ENCODE results near the gene UNC45A.
A peak's percentile ranks its signal among the peaks of the same experiment; 100 is the strongest.

Gene UNC45A

DNA sequence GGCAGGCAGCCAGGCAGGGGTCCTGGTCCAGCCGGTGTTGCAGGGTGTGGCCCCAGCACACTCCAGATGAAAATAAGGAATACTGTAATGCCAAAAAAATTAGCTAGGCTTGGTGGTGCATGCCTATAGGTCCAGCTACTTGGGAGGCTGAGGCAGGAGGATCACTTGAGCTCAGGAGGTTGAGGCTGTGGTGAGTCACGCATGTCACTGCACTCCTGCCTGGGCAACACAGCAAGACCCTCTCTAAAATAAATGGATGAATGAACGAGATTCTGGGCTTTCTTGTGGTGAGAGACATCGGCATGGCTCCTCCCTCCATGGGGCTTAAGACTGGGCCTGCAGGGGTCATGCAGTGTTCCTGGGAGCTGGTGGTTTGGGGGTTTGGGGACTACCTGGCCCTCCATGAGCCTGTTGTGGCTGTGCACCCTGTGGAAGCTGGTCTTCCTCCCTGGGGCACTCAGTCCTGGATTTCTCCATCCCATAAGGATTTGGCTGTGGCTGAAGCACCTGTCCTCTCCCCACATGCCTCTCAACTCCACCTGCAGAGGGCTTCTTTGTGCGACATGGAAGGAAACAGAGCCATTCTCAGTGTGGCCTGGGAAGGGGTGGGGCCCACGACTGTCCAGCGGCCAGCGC lies 12.0 kb downstream of the UNC45A start:
- no peak for DNase-seq

DNA sequence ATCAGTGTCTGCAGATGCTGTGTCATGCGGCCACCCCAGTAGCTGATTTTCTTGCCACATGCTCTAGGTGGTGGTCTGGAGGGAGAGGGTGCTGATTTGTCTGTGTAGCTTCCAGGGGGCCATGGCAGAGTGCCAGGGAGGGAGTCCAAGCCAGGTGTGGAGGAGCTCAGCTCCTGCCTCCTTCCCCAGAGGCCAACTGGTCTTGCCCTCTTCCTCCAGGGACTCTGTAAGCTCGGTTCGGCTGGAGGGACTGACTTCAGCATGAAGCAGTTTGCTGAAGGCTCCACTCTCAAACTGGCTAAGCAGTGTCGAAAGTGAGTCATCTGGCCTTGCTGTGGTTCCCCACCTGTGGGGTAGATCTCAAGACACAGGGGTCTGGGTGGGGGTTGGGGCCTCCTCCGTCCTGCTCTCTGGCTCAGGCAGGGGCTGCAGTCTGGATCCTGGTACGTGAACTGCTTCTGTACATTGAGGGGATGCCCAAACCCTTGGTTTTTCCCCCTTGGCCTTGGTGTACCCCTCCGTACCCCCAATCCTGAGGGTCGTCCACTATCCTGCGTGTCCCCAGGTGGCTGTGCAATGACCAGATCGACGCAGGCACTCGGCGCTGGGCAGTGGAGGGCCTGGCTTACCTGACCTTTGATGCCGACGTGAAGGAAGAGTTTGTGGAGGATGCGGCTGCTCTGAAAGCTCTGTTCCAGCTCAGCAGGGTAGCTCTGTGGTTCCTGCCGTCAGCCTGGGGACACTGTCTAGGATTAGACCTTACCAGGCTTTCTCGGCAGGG lies 12.7 kb downstream of the UNC45A start:
- DNase-seq: no peak

DNA sequence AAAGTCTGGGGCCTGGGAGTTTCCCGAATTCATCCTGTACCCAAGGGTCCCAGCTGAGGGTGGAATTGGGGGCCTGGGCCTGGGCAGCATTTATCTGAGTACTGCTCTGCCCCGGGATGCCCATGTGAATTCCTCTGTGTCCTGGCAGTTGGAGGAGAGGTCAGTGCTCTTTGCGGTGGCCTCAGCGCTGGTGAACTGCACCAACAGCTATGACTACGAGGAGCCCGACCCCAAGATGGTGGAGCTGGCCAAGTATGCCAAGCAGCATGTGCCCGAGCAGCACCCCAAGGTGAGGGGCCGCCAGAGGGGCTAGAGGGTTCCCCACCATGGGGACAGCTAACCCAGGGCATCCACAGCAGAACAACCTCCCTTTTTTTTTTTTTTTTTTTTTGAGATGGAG lies 13.4 kb downstream of the UNC45A start:
- no peak for DNase-seq

DNA sequence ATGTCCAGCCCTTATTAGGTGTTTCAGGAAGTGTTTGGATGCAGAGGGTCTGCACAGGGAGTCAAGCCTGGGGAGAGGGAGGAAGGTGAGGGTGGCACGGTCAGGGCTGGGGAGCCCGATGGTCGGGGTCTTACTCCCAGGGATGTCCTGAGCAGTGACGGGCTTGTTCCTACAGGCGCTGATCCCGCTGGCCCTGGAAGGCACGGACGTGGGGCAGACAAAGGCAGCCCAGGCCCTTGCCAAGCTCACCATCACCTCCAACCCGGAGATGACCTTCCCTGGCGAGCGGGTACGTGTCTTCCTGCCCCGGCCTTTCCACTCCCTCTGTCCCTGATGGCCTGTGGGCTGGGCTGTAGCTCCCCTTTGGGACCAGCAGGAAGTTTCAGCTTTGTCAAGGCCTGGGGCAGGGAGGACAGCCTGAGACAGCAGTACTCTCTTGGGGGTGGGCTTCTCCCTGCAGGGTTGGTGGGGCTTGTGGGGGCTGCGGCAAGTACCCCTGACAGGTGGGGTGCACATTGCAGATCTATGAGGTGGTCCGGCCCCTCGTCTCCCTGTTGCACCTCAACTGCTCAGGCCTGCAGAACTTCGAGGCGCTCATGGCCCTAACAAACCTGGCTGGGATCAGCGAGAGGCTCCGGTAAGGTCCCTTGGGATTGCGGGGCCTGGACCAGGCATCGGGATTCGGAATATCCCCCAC lies 15.0 kb downstream of the UNC45A start:
- no peak for DNase-seq

DNA sequence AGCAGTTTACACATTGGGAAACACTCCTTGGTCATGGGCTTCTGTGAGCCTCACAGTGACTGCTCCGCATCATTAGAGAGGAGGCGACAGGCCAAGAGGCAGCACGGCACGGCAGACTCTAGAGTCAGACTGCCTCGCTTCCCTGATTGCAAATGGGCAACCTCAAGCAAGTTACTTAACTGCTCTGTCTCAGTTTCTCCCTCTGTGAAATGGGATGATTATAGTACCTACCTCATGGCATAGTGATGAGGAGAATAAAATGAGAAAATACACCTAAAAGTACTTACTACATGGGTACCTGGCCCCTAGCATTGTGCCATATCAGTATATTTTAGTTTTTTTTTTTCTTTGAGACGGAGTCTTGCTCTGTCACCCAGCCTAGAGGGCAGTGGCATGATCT lies 15.6 kb downstream of the UNC45A start:
- DNase-seq: no peak

DNA sequence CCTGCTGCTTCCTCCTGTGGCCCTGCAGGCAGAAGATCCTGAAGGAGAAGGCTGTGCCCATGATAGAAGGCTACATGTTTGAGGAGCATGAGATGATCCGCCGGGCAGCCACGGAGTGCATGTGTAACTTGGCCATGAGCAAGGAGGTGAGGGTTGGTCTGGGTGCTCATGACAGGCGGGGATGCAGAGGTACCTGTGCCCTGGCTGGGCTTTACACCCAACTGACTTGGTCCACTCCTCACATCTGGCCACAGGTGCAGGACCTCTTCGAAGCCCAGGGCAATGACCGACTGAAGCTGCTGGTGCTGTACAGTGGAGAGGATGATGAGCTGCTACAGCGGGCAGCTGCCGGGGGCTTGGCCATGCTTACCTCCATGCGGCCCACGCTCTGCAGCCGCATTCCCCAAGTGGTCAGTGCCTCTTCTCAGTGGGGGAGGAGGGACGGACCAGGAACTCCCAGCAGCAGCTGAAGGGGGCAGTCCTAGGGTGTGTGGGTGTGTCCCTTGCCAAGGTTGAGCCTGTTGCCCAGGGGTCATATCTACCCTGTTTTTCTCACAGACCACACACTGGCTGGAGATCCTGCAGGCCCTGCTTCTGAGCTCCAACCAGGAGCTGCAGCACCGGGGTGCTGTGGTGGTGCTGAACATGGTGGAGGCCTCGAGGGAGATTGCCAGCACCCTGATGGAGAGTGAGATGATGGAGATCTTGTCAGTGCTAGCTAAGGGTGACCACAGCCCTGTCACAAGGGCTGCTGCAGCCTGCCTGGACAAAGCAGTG lies 18.0 kb downstream of the UNC45A start:
- no peak for DNase-seq

DNA sequence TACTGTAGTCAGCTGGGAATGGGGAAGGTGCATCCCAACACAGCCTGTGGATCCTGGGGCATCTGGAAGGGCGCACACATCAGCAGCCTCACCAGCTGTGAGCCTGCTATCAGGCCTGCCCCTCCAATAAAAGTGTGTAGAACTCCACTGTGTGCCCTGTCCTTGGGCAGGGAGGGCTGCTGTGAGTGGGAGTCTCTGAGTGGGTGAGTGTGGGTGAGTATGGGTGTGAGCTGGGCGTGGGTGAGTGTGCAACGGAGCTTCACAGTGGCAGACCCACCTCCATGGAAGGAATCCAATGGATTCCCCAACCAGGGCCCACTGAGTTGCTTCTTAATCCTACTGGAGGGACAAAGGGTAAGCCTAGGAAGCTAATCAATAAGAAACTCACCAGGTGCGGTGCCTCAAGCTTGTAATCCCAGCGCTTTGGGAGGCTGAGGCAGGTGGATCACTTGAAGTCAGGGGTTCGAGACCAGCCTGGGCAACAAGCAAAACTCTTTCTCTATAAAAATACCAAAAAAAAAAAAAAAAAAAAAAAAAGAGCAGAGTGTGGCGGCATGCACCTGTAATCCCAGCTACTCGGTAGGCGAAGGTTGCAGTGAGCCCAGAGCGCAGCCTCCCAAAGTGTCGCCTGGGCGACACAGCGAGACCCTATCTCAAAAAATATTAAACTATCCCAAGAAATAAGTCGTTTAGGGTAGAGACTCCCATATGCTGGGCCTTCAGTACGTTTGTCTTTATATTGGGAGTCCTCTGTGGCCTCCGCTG lies 19.0 kb downstream of the UNC45A start:
- DNase-seq: no peak

DNA sequence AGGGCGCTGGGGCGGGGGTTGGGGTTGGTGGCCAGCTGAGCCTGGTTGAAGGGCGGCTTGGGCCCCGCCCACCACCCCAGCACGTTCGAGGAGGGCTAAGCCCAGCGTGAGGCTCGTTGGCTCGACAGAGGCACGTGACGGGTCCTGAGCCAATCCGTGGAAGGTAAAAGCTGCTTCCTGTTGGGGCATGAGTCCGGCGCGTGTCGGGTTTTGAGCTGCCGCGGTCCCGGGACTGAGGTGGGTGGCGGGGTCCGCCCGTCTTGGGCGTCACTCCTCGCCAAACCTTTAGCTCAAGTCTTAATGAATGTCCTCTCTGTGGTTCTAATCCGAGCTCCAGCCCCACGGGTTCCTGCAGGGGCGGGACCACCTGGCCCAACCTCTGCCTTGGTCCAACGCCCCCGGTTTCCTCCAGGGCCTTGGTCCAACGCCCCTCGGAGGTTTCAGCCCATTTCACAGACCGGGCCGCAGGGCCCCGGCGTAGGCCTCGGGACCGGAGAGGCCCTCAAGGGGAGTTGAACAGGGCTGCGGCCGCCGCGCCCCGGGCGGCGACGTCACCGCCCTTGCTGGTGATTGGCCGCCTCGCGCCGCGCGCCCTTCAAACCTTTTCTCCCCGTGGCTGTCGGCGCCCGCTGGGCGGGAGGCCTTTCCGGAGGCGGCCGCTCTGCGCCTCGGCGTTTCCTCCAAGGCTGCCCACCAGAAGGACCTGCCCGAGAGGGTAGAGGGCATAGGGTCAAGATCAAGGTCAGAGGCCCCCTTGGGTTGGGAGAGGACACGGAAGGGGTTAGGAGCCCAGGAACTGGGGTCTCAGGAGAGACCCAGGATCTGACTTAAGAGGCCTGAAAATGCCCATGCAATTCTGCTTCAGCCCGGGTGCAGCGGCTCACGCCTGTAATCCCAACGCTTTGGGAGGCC lies 19.9 kb downstream of the UNC45A start, which contains the start of gene RCCD1:
TSS of gene RCCD1 (plus strand) at position 173 of the 912 bp plus-strand sequence. CDS start 1,851 bp downstream, outside the sequence.
- DNase-seq: peak; percentile 76

DNA sequence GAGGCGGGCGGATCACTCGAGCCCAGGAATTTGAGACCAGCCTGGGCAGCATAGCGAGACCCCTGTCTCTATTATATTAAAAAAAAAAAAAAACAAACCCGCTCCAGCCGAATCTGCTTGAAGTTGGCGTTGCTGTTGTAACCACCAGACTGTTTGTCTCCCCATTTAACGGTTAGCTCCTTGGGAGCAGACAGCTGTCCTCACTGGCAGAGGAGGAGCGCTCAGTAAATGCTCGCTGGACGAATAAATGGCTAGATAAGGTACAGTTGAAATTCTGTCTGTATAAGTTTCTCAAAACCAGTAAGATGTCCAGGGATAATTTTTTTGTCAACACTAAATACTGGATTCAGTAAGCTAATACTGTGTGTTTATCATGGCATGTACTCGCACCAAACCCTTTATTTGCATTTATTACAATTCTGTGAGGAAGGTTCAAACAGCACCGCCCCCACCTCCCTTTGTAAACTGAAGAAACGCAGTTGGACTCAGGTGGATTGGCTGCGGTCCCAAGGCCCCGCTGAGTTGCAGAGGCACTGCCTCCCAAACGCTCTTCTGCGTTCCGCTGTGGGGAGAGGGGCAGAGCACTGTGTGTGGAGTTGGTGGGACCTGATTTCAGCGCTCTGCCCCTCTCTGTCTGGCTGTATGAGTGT lies 20.7 kb downstream of the UNC45A start:
- no peak for DNase-seq

DNA sequence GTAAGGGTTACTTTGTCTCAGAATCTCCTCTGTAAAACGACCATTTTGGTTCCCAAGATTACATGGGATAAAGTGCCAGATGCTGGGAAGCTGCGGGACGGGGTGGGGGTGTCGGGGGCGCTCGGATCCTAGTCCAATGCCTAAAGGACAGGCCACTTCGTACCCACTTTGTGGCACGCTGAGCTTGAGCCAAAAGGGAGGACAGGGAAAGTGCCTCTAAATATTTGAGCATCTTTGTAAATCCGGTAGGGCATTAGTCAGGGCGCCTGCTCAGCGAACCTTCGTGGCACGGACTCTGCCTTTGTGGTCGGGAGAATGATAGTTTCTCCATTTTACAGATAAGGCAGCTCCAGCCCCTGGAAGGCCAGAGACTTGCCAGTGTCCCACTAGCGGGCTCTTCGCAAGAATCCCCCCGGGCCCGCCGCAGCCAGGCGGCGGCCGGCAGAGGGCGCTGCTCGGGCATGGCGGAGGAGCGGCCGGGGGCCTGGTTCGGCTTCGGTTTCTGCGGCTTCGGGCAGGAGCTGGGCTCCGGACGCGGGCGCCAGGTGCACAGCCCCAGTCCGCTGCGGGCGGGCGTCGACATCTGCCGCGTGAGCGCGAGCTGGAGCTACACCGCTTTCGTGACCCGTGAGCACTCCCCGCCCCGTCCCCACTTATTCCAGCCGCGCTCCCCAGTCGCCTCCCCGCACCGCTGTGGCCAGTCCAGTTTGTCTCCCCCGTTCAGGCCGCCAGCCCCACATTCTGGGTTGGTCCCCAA lies 21.4 kb downstream of the UNC45A start:
- DNase-seq: peak; percentile 38

DNA sequence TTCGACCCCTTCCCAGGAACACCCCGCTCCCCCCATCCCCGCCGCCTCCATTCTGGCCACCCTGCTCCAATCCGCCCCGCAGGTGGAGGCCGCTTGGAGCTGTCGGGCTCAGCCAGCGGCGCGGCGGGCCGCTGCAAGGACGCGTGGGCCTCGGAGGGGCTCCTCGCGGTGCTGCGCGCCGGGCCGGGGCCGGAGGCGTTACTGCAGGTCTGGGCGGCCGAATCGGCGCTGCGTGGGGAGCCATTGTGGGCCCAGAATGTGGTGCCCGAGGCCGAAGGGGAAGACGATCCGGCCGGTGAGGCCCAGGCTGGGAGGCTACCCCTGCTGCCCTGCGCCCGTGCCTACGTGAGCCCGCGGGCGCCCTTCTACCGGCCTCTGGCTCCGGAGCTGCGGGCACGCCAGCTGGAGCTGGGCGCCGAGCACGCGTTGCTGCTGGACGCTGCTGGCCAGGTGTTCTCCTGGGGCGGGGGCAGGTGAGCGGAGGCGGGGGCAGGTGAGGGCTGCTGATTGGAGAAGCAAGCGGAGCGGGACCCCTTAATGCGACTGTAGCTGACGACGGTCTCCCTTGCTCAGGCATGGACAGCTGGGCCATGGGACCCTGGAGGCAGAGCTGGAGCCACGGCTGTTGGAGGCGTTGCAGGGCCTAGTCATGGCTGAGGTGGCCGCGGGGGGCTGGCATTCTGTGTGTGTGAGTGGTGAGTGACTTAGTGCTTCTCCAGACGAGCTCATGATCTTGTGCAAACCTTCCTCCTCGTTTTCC lies 22.1 kb downstream of the UNC45A start:
- DNase-seq: no peak

DNA sequence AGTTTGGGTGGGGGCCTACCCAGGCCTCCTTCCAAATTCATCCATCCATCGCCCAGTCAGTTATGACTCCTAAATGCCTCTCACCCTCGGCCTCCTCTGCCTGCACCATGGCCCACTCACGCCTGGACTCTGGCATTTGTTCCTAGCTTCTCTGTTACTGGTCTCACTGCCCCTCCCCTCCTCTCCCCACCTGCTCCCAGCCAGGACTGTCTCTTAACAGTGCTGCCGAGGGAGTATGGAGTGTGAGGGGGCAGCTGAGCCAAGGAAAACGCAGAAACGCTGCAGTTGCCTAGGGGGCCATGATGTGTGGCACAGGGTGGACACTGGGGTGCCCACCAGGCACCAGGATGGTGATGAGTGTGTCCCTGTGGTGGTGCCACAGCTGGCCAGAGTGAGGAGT lies 22.7 kb downstream of the UNC45A start:
- no peak for DNase-seq

DNA sequence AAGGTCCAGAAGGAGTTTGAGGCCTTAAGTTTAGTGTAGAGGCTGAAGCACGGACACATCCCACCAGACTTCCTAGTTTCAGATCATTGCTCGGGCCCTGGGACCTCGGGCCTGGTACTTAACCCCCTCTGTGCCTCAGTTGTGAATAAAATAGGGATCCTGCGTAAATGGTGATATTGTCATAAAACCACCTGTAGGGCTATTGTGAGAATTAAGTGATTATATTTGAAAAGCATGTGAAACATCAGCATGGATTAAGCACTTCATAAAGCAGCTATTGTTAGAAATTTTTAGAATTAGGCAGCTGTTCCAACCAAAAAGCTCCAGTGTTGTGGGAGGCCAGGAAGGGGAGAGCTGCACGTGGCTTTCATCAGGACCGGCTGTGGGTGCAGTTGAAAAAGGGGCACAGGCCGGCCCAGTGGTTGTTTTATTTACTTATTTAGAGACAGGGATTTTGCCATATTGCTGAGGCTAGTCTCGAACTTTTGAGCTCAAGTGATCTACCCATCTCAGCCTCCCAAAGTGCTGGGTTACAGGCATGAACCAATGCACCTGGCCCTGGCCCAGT lies 24.0 kb downstream of the UNC45A start:
- DNase-seq: no peak

DNA sequence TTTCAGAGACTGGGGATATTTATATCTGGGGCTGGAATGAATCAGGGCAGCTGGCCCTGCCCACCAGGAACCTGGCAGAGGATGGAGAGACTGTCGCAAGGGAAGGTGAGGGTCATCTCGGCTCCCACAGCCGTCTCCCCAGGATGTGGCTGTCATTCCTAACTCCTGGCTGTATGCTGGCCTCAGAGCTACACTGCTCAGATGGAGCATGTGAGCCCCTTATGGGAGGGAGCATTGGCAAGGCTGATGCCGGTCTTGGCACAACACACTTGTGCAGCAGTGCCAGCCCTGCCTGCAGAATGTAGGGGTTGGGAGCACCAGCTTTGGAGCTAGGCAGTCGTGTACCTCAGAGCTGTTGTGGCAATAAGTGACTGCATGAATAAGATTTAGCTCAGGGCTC lies 24.8 kb downstream of the UNC45A start:
- DNase-seq: no peak

DNA sequence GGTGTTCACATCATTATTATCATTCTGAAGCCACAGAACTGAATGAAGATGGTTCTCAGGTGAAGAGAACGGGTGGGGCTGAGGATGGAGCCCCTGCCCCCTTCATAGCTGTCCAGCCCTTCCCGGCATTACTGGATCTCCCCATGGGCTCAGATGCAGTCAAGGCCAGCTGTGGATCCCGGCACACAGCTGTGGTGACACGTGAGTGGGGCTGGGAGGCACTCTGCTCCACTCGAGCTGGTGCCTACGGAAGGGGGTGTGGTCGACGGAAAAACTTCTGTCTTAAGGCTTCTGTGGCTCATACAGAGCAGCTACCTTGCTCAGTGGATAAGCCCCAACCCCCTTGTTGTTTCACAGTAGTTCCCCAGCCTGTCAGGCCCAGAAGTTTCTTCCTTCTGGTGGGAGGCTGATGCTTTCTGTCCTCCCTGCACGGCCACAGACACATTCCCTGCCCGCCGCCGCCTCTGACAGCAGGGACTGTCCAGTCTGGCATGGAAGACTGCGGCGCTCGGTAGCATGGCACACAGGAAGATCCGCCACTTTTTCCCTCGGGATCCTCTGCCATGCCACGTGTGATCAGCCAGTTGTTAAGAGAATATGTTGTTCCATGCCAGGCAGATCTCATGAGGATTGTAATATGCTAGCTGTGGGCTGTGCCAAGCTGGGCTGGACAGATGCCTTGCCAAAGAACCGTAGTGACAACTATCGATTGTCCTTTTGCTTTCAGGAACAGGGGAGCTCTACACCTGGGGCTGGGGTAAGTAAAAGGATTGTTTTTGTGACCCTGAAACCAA lies 25.4 kb downstream of the UNC45A start:
- no peak for DNase-seq

DNA sequence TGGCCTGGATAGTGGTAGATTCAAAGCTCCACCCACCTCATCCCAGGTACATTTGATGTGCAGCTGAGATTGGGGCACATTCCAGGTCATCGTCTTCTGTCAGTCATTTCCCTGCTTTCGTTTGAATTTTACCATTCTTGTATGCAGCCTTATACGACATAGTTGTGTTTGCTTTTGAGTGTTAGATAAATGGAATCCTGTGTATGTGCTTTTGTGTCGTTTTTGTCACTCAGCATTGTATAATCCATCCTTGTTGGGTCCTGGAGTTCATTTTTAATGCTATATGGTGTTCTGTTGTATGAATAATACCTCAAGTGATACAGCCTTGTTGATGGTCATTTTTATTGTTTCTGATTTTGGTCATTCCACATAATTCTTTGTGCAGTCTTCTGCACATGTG lies 26.9 kb downstream of the UNC45A start:
- no peak for DNase-seq

DNA sequence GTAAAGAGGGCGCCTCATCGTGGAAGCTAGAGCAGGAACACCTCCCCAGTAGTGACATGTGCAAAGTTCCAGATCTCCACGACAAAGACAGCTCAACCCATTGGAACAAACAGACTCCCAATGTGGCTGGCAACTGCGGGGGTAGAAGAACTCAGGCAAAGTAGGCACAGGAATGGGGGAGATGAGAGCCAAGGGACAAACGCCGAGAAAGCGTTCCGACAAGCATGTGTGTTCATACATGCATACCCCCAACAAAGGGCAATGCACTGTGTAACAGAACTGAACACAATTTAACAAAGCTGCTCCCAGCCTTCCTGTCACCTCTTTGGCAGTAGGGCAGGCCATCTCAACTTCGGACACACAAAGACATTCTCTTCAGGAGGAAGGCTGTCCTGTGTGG lies 31.2 kb downstream of the UNC45A start:
- DNase-seq: no peak

DNA sequence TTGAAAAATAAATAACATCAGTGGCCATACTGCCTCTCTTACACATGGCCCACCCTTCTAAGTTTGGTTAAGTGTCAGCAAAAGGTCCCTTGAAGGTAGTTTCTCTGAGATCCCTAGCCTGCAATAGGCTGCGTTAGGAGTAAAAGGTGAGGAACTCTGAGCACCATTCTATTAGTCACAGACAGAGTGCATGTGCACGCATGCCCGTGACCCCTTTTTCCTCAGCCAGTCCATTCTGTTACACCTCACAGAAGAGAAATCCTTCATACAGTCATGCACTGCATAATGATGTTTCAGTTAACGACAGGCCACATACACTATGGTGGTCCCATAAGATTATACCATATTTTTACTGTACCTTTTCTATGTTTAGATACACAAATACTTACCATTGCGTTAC lies 32.1 kb downstream of the UNC45A start:
- DNase-seq: no peak

All from activated CD4-positive, alpha-beta T cell treated with anti-CD3 and anti-CD28 coated beads for 1 hour (primary cell).